A673 (cell line): ENCODE results near the gene EPN2. TPM values are rescaled to one million over a fixed set of nuclear protein-coding genes. Genes with fewer than 3 reads are reported as not detected.

Experiments used
- BruUV-seq: library from RNA; stranded (reverse); fragments of 400-500 nt; replicated peaks from 2 replicates; lab custom pipeline; 2021; lab: Mats Ljungman, UMichigan
- CTCF ChIA-PET: fragments of 300-600 bp; sonication (Branson Sonifier 250); formaldehyde crosslinking; loops from one replicate; lab custom pipeline; 2022; ENCODE audit warnings: antibody characterized with exemption; lab: Charles Lee
- POLR2A ChIA-PET: fragments of 300-600 bp; sonication (Branson Sonifier 250); formaldehyde crosslinking; loops from one replicate; lab custom pipeline; 2022; ENCODE audit warnings: antibody characterized with exemption; ENCODE audit not compliant: low non-redundant PET; lab: Charles Lee
- DNase-seq: peaks from one replicate; pipeline ENCODE4 v3.0.0-alpha.2; 2015; ENCODE audit warnings: low spot score
- H3K27ac ChIP-seq: fragments of 200-600 bp; sonication (generic); 2 replicates; pipeline ENCODE4 v1.5.1; 2016; ENCODE audit warnings: mixed run types, low read depth, mild to moderate bottlenecking, mixed read lengths, antibody characterized with exemption, low read length; ENCODE audit not compliant: poor library complexity, severe bottlenecking
- H3K27me3 ChIP-seq: fragments of 200-600 bp; sonication (generic); replicated peaks from 2 replicates; pipeline ENCODE4 v1.6.1; 2017; ENCODE audit warnings: mixed run types, low read depth, mild to moderate bottlenecking, mixed read lengths, antibody characterized with exemption, low read length; ENCODE audit not compliant: insufficient read depth, poor library complexity
- H3K36me3 ChIP-seq: fragments of 200-600 bp; sonication (generic); 2 replicates; pipeline ENCODE4 v1.6.1; 2016; ENCODE audit warnings: mixed run types, mild to moderate bottlenecking, mixed read lengths, antibody characterized with exemption, low read length; ENCODE audit not compliant: insufficient read depth, poor library complexity, severe bottlenecking
- H3K4me1 ChIP-seq: fragments of 200-600 bp; sonication (generic); 2 replicates; pipeline ENCODE4 v1.6.1; 2017; ENCODE audit warnings: mixed run types, mild to moderate bottlenecking, mixed read lengths, antibody characterized with exemption, low read length; ENCODE audit not compliant: insufficient read depth, poor library complexity, severe bottlenecking
- H3K4me3 ChIP-seq: fragments of 200-600 bp; sonication (generic); 2 replicates; pipeline ENCODE4 v1.5.1; 2016; ENCODE audit warnings: low read depth, mixed run types, mild to moderate bottlenecking, mixed read lengths, low read length; ENCODE audit not compliant: poor library complexity, severe bottlenecking
- H3K9me3 ChIP-seq: fragments of 200-600 bp; sonication (generic); 2 replicates; pipeline ENCODE4 v1.6.1; 2016; ENCODE audit warnings: mixed run types, low read depth, mild to moderate bottlenecking, mixed read lengths, antibody characterized with exemption, low read length; ENCODE audit not compliant: poor library complexity, severe bottlenecking
- CTCF ChIP-seq: fragments of 300-800, 200-600 bp; sonication (generic); conservative IDR thresholded peaks from 2 replicates; pipeline ENCODE4 v1.5.1; 2017; ENCODE audit warnings: low read depth, mild to moderate bottlenecking, antibody characterized with exemption, low read length, moderate library complexity, mixed read lengths
- EZH2 ChIP-seq: fragments of 200-600 bp; sonication (generic); IDR thresholded peaks from 2 replicates; pipeline ENCODE4 v1.6.1; 2017; ENCODE audit warnings: borderline replicate concordance, low read depth, mild to moderate bottlenecking, mixed read lengths, antibody characterized with exemption, low read length; ENCODE audit not compliant: poor library complexity, severe bottlenecking
- intact Hi-C: fragments of 100-400 bp; cut with micrococcal nuclease; formaldehyde crosslinking; loops from one replicate; pipeline ENCODE4 v1.10.0; 2022; ENCODE audit not compliant: unreplicated experiment
- total RNA-seq: library from RNA; stranded (reverse); gene quantifications from 2 replicates; pipeline ENCODE4 v1.2.3, GENCODE V29; 2021

The EPN2 gene
- total RNA-seq, 1 experiment from 2014 or later: 52.0 TPM

DNA sequence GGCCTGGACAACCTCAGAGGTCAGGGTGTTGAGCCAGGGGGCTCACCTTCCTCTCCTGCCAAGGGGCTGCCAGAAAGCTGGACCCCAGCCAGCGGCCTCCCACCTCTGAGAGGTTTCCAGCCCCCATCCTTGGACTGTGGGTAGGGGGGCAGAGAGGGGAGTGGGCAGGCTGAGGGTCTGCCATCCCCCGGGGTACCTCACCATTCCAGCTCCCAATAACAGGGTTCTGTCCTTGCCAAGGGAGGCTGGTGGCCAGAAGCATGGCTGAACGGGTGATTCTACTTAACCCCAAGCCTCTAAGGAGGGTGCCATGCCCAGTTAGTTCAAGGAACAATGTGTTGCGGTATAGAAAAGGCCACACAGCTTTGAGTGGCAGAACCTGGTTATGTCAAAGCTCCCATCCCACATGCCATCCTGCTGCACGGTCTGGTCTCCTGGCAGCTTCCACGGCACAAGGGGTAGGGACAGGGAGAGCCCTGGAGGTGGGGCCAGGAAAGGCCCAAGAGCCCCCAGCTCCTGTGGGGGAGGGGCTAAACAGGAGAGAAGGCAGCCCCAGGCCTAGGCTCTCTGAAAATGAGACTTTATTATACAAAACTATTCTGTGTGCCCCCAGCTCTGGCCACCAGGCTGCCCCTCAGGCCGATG, 105.6 kb downstream of the EPN2 start:
- Histone ChIP-seq H3K9me3 (no peaks in the 10 kb centered on the region), H3K27ac (no peak overlapping the region), H3K4me1 (peaks cover 14% of the 10 kb centered on the region), H3K4me3 (no peak overlapping the region), H3K36me3 (no peaks in the 10 kb centered on the region), H3K27me3 (no peaks in the 10 kb centered on the region)
- intact Hi-C loops: no loop called here
- DNase-seq: no peak
- CTCF ChIA-PET: no interaction called here
- BruUV-seq: no TSS peak
- POLR2A ChIA-PET: no interaction called here
- TF ChIP-seq CTCF: no peak

DNA sequence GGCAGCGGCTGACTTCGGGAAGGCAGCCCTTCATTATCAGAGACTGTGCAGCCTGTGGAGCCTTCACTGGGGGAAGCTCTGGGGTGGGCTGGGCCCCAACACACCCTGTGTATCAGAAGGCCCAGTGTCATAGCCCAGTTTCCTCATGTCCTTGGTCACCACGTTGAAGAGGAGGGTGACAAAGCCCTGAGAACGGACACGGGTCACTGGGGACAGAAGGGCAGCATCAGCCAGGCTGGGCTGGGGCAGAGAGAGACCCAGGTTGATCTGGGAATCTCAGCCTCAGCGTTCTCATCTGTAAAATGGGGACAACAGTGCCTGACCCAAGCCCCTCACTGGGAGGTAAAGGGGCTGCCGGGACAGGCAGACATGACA, 106.1 kb downstream of the EPN2 start:
- intact Hi-C loops: no loop called here
- BruUV-seq: no TSS peak
- Histone ChIP-seq H3K4me3 (no peak overlapping the region), H3K4me1 (peaks cover 14% of the 10 kb centered on the region), H3K27me3 (no peaks in the 10 kb centered on the region), H3K27ac (no peak overlapping the region), H3K36me3 (no peaks in the 10 kb centered on the region), H3K9me3 (no peaks in the 10 kb centered on the region)
- ChIA-PET POLR2A (no interaction called here), CTCF (no interaction called here)
- no peak for DNase-seq
- no peak for TF ChIP-seq EZH2
- TF ChIP-seq CTCF: no peak

DNA sequence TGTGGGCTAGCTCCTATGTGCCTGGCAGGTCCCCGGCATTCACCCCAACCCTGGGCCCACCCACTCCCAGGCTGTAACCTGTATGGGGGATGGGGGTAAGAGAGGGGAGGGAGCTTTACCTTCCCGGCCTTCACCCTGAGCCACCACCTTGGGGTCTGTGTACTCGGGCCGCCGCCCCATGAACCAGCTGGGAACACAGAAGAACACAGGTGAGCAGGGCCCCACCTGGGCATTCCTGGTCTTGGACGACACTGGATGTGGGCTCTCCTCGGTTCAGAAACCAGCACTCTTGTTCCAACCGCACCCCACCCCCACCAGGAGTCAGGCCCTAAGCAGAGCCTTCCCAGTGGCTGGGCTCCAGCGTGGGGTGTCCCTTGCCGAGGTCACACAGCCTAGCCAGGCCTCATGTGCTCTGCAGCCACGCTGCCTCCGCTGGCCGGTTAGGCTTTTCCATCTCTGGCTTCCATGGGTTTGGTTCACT, 106.5 kb downstream of the EPN2 start:
- Histone ChIP-seq H3K27me3 (no peaks in the 10 kb centered on the region), H3K36me3 (no peaks in the 10 kb centered on the region), H3K9me3 (no peaks in the 10 kb centered on the region), H3K4me1 (peaks cover 14% of the 10 kb centered on the region), H3K4me3 (no peak overlapping the region), H3K27ac (no peak overlapping the region)
- BruUV-seq: no TSS peak
- ChIA-PET POLR2A (no interaction called here), CTCF (no interaction called here)
- TF ChIP-seq EZH2 (no peak), CTCF (no peak)
- no peak for DNase-seq
- intact Hi-C loops: no loop called here
